KOPT-K1 (cell line): ENCODE measurements around the gene NAA10.
A peak's percentile ranks its signal among the peaks of the same experiment; 100 is the strongest.

Source experiments
- H3K27ac ChIP-seq: fragments of 200-600 bp; sonication (generic); 2 replicates; pipeline ENCODE4 v1.5.1; 2016; ENCODE audit warnings: antibody characterized with exemption, mild to moderate bottlenecking, low read depth, low read length; ENCODE audit not compliant: poor library complexity, severe bottlenecking
- H3K36me3 ChIP-seq: fragments of 200-600 bp; sonication (generic); 2 replicates; pipeline ENCODE4 v1.5.1; 2017; ENCODE audit warnings: antibody characterized with exemption, mild to moderate bottlenecking, low read length, moderate library complexity; ENCODE audit not compliant: insufficient read depth
- H3K9me3 ChIP-seq: fragments of 200-600 bp; sonication (generic); 2 replicates; pipeline ENCODE4 v1.5.1; 2017; ENCODE audit warnings: antibody characterized with exemption, low read length, mild to moderate bottlenecking; ENCODE audit not compliant: insufficient read depth, poor library complexity, severe bottlenecking

Gene NAA10

GRCh38 chrX:153903991-153904957, 30.6 kb downstream of the NAA10 start, which contains the start of gene AVPR2:
AVPR2 (plus strand) TSS chrX:153904673; CDS start chrX:153905146, 473 bp downstream.
- Histone ChIP-seq H3K36me3 (peaks cover 33% of the 10 kb centered on the region), H3K27ac (peak within 1 kb of the TSS; percentile 59), H3K9me3 (no peaks in the 10 kb centered on the region)

GRCh38 chrX:153903238-153903980, 31.4 kb downstream of the NAA10 start:
- Histone ChIP-seq H3K36me3 (peaks cover 24% of the 10 kb centered on the region), H3K9me3 (no peaks in the 10 kb centered on the region), H3K27ac (peak overlapping the region; percentile 59)

- Histone ChIP-seq H3K9me3 (no peaks in the 10 kb centered on the region), H3K36me3 (peaks cover 15% of the 10 kb centered on the region), H3K27ac (peak overlapping the region; percentile 59)
Observed at GRCh38 chrX:153902385-153902784, 32.5 kb downstream of the NAA10 start.

- H3K27ac ChIP-seq = peak overlapping the region; percentile 59
Observed at GRCh38 chrX:153901753-153902140, 33.1 kb downstream of the NAA10 start.

GRCh38 chrX:153900831-153901752, 33.7 kb downstream of the NAA10 start:
- Histone ChIP-seq H3K27ac (peak overlapping the region; percentile 59), H3K9me3 (no peaks in the 10 kb centered on the region), H3K36me3 (peaks cover 4% of the 10 kb centered on the region; the same call in 1 of the 2 replicates)

More at GRCh38 chrX:153901753-153902140, 33.1 kb downstream of the NAA10 start:
- H3K36me3 ChIP-seq = peaks cover 8% of the 10 kb centered on the region
- H3K9me3 ChIP-seq = no peaks in the 10 kb centered on the region

- Histone ChIP-seq H3K27ac (no peak overlapping the region), H3K36me3 (no peaks in the 10 kb centered on the region), H3K9me3 (no peaks in the 10 kb centered on the region)
Observed at GRCh38 chrX:153897899-153898298, 36.9 kb downstream of the NAA10 start.

- Histone ChIP-seq H3K36me3 (no peaks in the 10 kb centered on the region), H3K27ac (no peak overlapping the region), H3K9me3 (no peaks in the 10 kb centered on the region)
Observed at GRCh38 chrX:153889123-153889522, 45.7 kb downstream of the NAA10 start.

GRCh38 chrX:153888344-153888743, 46.5 kb downstream of the NAA10 start:
- Histone ChIP-seq H3K9me3 (no peaks in the 10 kb centered on the region), H3K36me3 (no peaks in the 10 kb centered on the region), H3K27ac (no peak overlapping the region)

- Histone ChIP-seq H3K9me3 (no peaks in the 10 kb centered on the region), H3K36me3 (no peaks in the 10 kb centered on the region), H3K27ac (no peak overlapping the region)
Observed at GRCh38 chrX:153887385-153887784, 47.5 kb downstream of the NAA10 start.

GRCh38 chrX:153886915-153887314, 47.9 kb downstream of the NAA10 start:
- Histone ChIP-seq H3K36me3 (no peaks in the 10 kb centered on the region), H3K9me3 (no peaks in the 10 kb centered on the region), H3K27ac (no peak overlapping the region)

GRCh38 chrX:153885968-153886903, 48.6 kb downstream of the NAA10 start, which contains the start of gene L1CAM:
L1CAM (minus strand) TSS chrX:153886173; CDS start chrX:153875836, 10,337 bp downstream.
- H3K36me3 ChIP-seq = no peaks in the 10 kb centered on the region
- H3K27ac ChIP-seq = no peak within 1 kb of the TSS

GRCh38 chrX:153885208-153885787, 49.5 kb downstream of the NAA10 start:
- no peaks in the 10 kb centered on the region for H3K36me3 ChIP-seq
- H3K27ac ChIP-seq = no peak overlapping the region
- no peaks in the 10 kb centered on the region for H3K9me3 ChIP-seq

More at GRCh38 chrX:153885968-153886903, 48.6 kb downstream of the NAA10 start, which contains the start of gene L1CAM:
- H3K9me3 ChIP-seq = no peaks in the 10 kb centered on the region

GRCh38 chrX:153884590-153884989, 50.2 kb downstream of the NAA10 start:
- H3K9me3 ChIP-seq = no peaks in the 10 kb centered on the region
- H3K27ac ChIP-seq = no peak overlapping the region
- H3K36me3 ChIP-seq = no peaks in the 10 kb centered on the region
